Measurements from ENCODE around the gene PRKCA. TPM values are rescaled to one million over a fixed set of nuclear protein-coding genes. Genes with fewer than 3 reads are reported as not detected.

The PRKCA gene
- total RNA-seq, 3 donors from 2014 or later, result 42.3 to 77.7 (median 56.3) TPM

- Histone ChIP-seq H3K9me3 (no peaks in the 10 kb centered on the region), H3K4me1 (ENCODE audit: low read depth) (no peaks in the 10 kb centered on the region), H3K4me3 (no peak overlapping the region), H3K36me3 (ENCODE audit: low read depth) (no peaks in the 10 kb centered on the region)
- no peak for ATAC-seq
- DNase-seq, result no peak
- intact Hi-C loops (cut with DNase I, micrococcal nuclease), result no loop called here
- TF ChIP-seq CTCF (IDR thresholded peaks at IDR 0.05), result no peak
Measured at GRCh38 chr17:66262767-66263166, 39.6 kb upstream of the PRKCA start.

GRCh38 chr17:66264696-66265095, 37.7 kb upstream of the PRKCA start:
- H3K9me3 ChIP-seq, result no peaks in the 10 kb centered on the region
- ATAC-seq (no peak), DNase-seq (no peak)
- H3K4me3 ChIP-seq, result no peak overlapping the region
- no peaks in the 10 kb centered on the region for H3K4me1 ChIP-seq (ENCODE audit: low read depth)
- TF ChIP-seq CTCF (IDR thresholded peaks at IDR 0.05), result no peak
- intact Hi-C loops (cut with DNase I, micrococcal nuclease), result no loop called here
- H3K36me3 ChIP-seq (ENCODE audit: low read depth), result no peaks in the 10 kb centered on the region

GRCh38 chr17:66268247-66268927, 34.0 kb upstream of the PRKCA start:
- ATAC-seq, result no peak
- intact Hi-C loops (cut with DNase I, micrococcal nuclease), result no loop called here

GRCh38 chr17:66270106-66270505, 32.3 kb upstream of the PRKCA start:
- no peak for TF ChIP-seq CTCF (IDR thresholded peaks at IDR 0.05)
- H3K9me3 ChIP-seq, result no peaks in the 10 kb centered on the region
- H3K4me1 ChIP-seq (ENCODE audit: low read depth), result no peaks in the 10 kb centered on the region
- DNase-seq, result no peak
- intact Hi-C loops (cut with DNase I, micrococcal nuclease), result no loop called here
- ATAC-seq, result no peak
- H3K4me3 ChIP-seq, result no peak overlapping the region
- no peaks in the 10 kb centered on the region for H3K36me3 ChIP-seq (ENCODE audit: low read depth)

More at GRCh38 chr17:66268247-66268927, 34.0 kb upstream of the PRKCA start:
- DNase-seq, result no peak
- Histone ChIP-seq H3K36me3 (ENCODE audit: low read depth) (no peaks in the 10 kb centered on the region), H3K9me3 (no peaks in the 10 kb centered on the region), H3K4me1 (ENCODE audit: low read depth) (no peaks in the 10 kb centered on the region), H3K4me3 (no peak overlapping the region)
- TF ChIP-seq CTCF (IDR thresholded peaks at IDR 0.05), result no peak

GRCh38 chr17:66271512-66271911, 30.9 kb upstream of the PRKCA start:
- intact Hi-C loops (cut with DNase I, micrococcal nuclease), result no loop called here
- Histone ChIP-seq H3K4me1 (ENCODE audit: low read depth) (no peaks in the 10 kb centered on the region), H3K9me3 (no peaks in the 10 kb centered on the region), H3K4me3 (no peak overlapping the region), H3K36me3 (ENCODE audit: low read depth) (no peaks in the 10 kb centered on the region)
- DNase-seq (no peak), ATAC-seq (no peak)
- TF ChIP-seq CTCF (IDR thresholded peaks at IDR 0.05), result no peak
